ENCODE measurements around the gene MVD. TPM values are rescaled to one million over a fixed set of nuclear protein-coding genes. Genes with fewer than 3 reads are reported as not detected.

Gene MVD
- total RNA-seq, 1 donor from 2014 or later: 76.2 TPM

DNA sequence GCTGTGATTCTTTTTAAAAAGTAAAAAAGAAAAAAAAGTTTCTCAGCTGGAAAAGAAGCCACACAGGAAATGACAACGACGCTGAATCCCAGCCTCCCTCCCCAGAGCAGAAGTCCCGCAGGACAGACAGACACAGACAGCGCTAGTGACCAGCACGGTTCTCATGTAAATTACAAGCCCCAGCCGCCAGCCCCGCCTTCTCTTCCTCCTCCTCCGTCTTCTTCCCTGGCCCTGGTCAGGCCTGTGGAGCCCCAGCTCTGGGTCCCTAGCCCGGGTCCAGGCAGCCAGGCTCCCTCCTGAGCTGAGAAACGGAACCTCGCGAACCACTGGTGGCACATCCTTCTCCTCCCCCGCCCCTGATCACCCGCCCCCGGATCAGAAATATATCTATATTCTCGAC lies 31.5 kb downstream of the MVD start:
- no peak for DNase-seq (ENCODE audit: low read depth)
- TF ChIP-seq, protein P1, sequence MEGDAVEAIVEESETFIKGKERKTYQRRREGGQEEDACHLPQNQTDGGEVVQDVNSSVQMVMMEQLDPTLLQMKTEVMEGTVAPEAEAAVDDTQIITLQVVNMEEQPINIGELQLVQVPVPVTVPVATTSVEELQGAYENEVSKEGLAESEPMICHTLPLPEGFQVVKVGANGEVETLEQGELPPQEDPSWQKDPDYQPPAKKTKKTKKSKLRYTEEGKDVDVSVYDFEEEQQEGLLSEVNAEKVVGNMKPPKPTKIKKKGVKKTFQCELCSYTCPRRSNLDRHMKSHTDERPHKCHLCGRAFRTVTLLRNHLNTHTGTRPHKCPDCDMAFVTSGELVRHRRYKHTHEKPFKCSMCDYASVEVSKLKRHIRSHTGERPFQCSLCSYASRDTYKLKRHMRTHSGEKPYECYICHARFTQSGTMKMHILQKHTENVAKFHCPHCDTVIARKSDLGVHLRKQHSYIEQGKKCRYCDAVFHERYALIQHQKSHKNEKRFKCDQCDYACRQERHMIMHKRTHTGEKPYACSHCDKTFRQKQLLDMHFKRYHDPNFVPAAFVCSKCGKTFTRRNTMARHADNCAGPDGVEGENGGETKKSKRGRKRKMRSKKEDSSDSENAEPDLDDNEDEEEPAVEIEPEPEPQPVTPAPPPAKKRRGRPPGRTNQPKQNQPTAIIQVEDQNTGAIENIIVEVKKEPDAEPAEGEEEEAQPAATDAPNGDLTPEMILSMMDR (conservative IDR thresholded peaks at IDR 0.05; ENCODE audit: low read depth, low read length): no peak
- no peak overlapping the region for H3K4me3 ChIP-seq (ENCODE audit: low read depth, low read length)

DNA sequence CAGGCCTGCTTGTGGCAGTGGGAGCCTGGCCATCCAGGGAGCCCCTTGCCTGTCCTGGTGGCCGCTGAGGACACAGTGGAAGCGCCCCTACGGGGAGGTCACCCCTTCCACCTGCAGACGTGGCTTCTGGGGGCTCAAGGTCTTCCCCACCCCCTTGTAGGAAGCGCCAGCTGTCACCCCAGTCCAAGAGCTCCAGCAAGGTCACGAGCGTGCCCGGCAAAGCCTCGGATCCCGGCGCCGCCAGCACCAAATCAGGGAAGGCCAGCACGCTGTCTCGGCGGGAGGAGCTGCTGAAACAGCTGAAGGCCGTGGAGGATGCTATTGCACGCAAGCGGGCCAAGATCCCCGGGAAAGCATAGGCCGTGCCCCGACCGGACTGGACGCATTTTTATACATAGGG lies 31.9 kb downstream of the MVD start:
- no peak overlapping the region for H3K4me3 ChIP-seq (ENCODE audit: low read depth, low read length)
- TF ChIP-seq, protein P1 (conservative IDR thresholded peaks at IDR 0.05; ENCODE audit: low read depth, low read length): no peak
- DNase-seq (ENCODE audit: low read depth): no peak

DNA sequence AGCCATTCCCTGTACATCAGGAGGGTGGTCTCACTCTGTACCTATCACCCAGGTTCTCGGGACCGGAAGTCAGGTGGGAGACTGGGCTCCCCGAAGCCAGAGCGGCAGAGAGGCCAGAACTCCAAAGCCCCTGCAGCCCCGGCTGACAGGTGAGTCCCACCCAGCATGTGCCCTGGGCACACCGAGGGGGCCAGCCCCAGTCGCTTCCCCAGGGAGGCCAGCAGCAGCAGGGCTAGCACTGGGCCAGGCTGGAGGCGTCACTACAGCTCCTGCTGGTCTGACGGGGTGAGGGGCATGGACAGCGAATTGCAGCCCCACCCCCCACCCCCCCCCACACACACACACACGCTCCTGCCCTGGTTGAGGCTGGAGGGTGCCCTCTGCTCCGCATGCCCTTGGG lies 32.5 kb downstream of the MVD start:
- TF ChIP-seq, protein P1 (conservative IDR thresholded peaks at IDR 0.05; ENCODE audit: low read depth, low read length): no peak
- H3K4me3 ChIP-seq (ENCODE audit: low read depth, low read length): no peak overlapping the region
- DNase-seq (ENCODE audit: low read depth): no peak

DNA sequence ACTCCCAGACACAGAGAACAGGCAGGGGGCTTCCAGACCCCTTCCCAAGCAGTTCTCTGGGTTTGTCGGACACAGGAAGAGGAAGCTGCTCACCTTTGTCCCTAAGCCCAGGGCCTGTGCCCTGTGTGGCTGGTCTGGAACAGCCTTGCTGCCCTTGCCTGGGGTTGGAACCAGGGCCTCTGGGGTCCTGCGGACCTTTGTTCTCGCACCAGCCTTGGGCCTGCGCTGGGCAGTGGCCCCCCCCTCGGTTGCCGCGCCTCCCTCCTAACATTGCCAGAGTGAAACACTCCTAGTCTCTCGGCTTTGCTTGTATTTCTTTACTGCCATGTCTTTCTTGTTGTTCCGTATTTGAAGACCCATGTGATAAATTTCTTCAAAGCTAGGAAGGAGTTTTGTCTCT lies 33.1 kb downstream of the MVD start:
- no peak for DNase-seq (ENCODE audit: low read depth)
- no peak overlapping the region for H3K4me3 ChIP-seq (ENCODE audit: low read depth, low read length)
- TF ChIP-seq, protein P1 (conservative IDR thresholded peaks at IDR 0.05; ENCODE audit: low read depth, low read length): no peak

DNA sequence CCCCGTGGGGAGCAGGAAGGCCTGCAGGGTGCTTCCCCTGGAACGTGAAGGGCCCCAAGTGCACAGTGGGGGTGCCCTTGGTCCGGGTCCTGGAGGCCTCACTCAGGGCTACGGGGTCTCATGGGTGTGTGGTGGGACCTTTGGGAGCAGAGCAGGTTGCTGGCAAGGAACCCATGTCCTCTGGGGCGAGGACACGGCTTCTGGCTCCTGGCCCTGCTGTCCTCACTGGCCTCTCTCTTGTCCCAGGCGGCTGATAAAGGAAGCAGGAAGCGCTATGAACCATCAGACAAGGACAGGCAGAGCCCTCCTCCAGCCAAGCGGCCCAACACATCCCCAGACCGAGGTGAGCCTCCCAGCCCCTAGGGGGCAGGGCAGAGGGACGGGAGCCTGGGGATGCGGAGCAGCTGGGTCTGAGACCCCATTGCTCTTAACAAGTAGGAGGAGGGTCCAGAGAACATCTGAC lies 34.3 kb downstream of the MVD start:
- TF ChIP-seq, protein P1 (conservative IDR thresholded peaks at IDR 0.05; ENCODE audit: low read depth, low read length): peak; percentile 52
- DNase-seq (ENCODE audit: low read depth): no peak

DNA sequence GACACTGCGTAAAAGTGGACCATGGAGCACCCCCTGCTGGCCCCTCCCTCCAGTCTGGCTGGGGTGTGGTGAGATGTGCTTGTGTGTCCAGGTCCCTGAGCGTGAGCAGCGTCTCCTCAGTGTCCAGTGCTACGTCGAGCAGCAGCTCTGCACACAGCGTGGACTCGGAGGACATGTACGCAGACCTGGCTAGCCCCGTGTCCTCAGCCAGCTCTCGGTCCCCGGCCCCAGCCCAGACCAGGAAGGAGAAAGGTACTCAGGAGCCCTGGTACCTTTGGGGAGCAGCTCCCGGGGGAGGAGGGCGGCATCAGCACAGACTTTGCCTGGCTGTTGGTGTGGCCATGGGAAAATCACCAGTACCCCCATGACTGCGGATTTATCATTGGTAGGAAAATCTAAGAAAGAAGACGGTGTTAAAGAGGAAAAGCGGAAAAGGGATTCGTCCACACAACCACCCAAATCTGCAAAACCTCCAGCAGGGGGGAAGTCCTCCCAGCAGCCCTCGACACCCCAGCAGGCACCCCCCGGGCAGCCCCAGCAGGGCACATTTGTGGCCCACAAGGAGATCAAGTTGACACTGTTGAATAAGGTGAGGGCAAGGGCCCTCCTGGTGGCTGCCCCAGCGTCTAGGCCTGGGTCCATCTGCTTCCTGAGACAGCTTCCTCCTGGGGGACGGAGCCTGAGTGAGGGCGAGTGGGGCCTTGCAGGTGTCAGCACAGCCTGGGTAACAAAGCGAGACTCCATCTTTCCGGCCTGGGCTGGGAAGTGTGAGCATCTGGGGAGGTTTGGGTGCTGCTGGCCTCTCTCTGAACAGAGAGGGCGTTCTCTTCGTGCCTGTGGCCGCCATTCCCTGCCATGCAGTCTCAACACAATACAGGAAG lies 35.1 kb downstream of the MVD start:
- DNase-seq (ENCODE audit: low read depth): no peak
- no peak overlapping the region for H3K4me3 ChIP-seq (ENCODE audit: low read depth, low read length)
- TF ChIP-seq, protein P1 (conservative IDR thresholded peaks at IDR 0.05; ENCODE audit: low read depth, low read length): no peak

More for the DNA sequence above, 34.3 kb downstream of the MVD start:
- no peak overlapping the region for H3K4me3 ChIP-seq (ENCODE audit: low read depth, low read length)

DNA sequence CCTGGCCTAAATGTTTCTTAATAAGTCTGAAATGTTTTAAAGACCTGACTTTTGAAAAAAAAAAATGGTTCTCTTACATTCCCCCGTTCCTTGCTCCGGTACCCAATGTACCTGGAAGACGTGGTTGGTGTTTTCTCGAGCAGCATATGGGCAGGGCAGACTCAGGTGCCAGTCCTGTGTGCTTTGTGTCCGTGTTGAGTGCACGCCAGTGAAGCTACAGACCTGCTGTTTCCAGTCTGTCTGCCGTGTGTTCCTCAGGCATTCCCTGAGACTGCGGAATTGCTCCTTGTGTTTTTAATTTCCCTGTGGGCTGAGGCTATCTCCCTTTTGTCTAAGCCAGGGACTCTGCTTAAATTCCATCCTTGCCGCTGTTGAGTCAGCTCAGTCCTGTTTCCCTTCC lies 36.2 kb downstream of the MVD start:
- TF ChIP-seq, protein P1 (conservative IDR thresholded peaks at IDR 0.05; ENCODE audit: low read depth, low read length): no peak
- H3K4me3 ChIP-seq (ENCODE audit: low read depth, low read length): no peak overlapping the region
- no peak for DNase-seq (ENCODE audit: low read depth)
